ENCODE measurements around the gene CDK5R2.

Gene CDK5R2

GRCh38 chr2:219003267-219003634 is 43.8 kb downstream of the CDK5R2 start:
- no peak overlapping the region for H3K4me3 ChIP-seq (ENCODE audit: low read depth in 1 of 2, low read length in 2 of 2)
- peaks cover 4% of the 10 kb centered on the region; the same call in 1 of the 2 replicates for H3K4me1 ChIP-seq (ENCODE audit: insufficient read depth, low read length)
- H2AFZ ChIP-seq (ENCODE audit: low read depth, low read length) = no peak overlapping the region
- H3K4me2 ChIP-seq (ENCODE audit: insufficient read depth, low read length) = no peak overlapping the region
- no peaks in the 10 kb centered on the region for H3K36me3 ChIP-seq (ENCODE audit: insufficient read depth, low read length)
- TF ChIP-seq CTCF (IDR thresholded peaks at IDR 0.05; ENCODE audit: borderline replicate concordance, extremely low read depth, low read length, poor library complexity, severe bottlenecking) (peak; percentile 38), EZH2 (IDR thresholded peaks at IDR 0.05; ENCODE audit: borderline replicate concordance, low read depth, low read length, severe bottlenecking) (no peak)
- DNase-seq = no peak
- H3K9ac ChIP-seq (ENCODE audit: low read depth, low read length) = no peak overlapping the region
- ATAC-seq (ENCODE audit: insufficient read depth, low read depth) = no peak
- H3K9me3 ChIP-seq (ENCODE audit: insufficient read depth, low read length, severe bottlenecking) = no peaks in the 10 kb centered on the region
- no peaks in the 10 kb centered on the region for H3K79me2 ChIP-seq (ENCODE audit: insufficient read depth, low read length)
- H3K27me3 ChIP-seq (ENCODE audit: insufficient read depth, low read length, poor library complexity) = peaks cover 3% of the 10 kb centered on the region
- H4K20me1 ChIP-seq (ENCODE audit: insufficient read depth, low read length) = peaks cover 5% of the 10 kb centered on the region
- H3K27ac ChIP-seq (ENCODE audit: low read length) = no peak overlapping the region

- no peaks in the 10 kb centered on the region for H3K79me2 ChIP-seq (ENCODE audit: insufficient read depth, low read length)
- TF ChIP-seq EZH2 (IDR thresholded peaks at IDR 0.05; ENCODE audit: borderline replicate concordance, low read depth, low read length, severe bottlenecking) = no peak
- TF ChIP-seq CTCF (IDR thresholded peaks at IDR 0.05; ENCODE audit: borderline replicate concordance, extremely low read depth, low read length, poor library complexity, severe bottlenecking) = no peak
- DNase-seq (no peak), ATAC-seq (ENCODE audit: insufficient read depth, low read depth) (no peak)
- peaks cover 5% of the 10 kb centered on the region for H4K20me1 ChIP-seq (ENCODE audit: insufficient read depth, low read length)
- H3K4me1 ChIP-seq (ENCODE audit: insufficient read depth, low read length) = peaks cover 4% of the 10 kb centered on the region; the same call in 1 of the 2 replicates
- H3K27ac ChIP-seq (ENCODE audit: low read length) = no peak overlapping the region
- H3K9ac ChIP-seq (ENCODE audit: low read depth, low read length) = no peak overlapping the region
- no peak overlapping the region for H3K4me2 ChIP-seq (ENCODE audit: insufficient read depth, low read length)
- H3K9me3 ChIP-seq (ENCODE audit: insufficient read depth, low read length, severe bottlenecking) = no peaks in the 10 kb centered on the region
- no peak overlapping the region for H3K4me3 ChIP-seq (ENCODE audit: low read depth in 1 of 2, low read length in 2 of 2)
- H3K36me3 ChIP-seq (ENCODE audit: insufficient read depth, low read length) = no peaks in the 10 kb centered on the region
- no peak overlapping the region for H2AFZ ChIP-seq (ENCODE audit: low read depth, low read length)
- H3K27me3 ChIP-seq (ENCODE audit: insufficient read depth, low read length, poor library complexity) = peaks cover 3% of the 10 kb centered on the region
These were observed 44.5 kb downstream of the CDK5R2 start for GRCh38 chr2:219003979-219004378.

- Histone ChIP-seq H3K79me2 (ENCODE audit: insufficient read depth, low read length) (no peaks in the 10 kb centered on the region), H3K36me3 (ENCODE audit: insufficient read depth, low read length) (no peaks in the 10 kb centered on the region), H3K4me1 (ENCODE audit: insufficient read depth, low read length) (no peaks in the 10 kb centered on the region), H3K27ac (ENCODE audit: low read length) (no peak overlapping the region), H2AFZ (ENCODE audit: low read depth, low read length) (no peak overlapping the region), H3K27me3 (ENCODE audit: insufficient read depth, low read length, poor library complexity) (no peaks in the 10 kb centered on the region), H4K20me1 (ENCODE audit: insufficient read depth, low read length) (peaks cover 5% of the 10 kb centered on the region; the same call in 1 of the 2 replicates), H3K4me3 (ENCODE audit: low read depth in 1 of 2, low read length in 2 of 2) (no peak overlapping the region), H3K9ac (ENCODE audit: low read depth, low read length) (no peak overlapping the region), H3K4me2 (ENCODE audit: insufficient read depth, low read length) (no peak overlapping the region), H3K9me3 (ENCODE audit: insufficient read depth, low read length, severe bottlenecking) (no peaks in the 10 kb centered on the region)
- ATAC-seq (ENCODE audit: insufficient read depth, low read depth) (no peak), DNase-seq (no peak)
- TF ChIP-seq CTCF (IDR thresholded peaks at IDR 0.05; ENCODE audit: borderline replicate concordance, extremely low read depth, low read length, poor library complexity, severe bottlenecking) (no peak), EZH2 (IDR thresholded peaks at IDR 0.05; ENCODE audit: borderline replicate concordance, low read depth, low read length, severe bottlenecking) (no peak)
These were observed 49.8 kb downstream of the CDK5R2 start for GRCh38 chr2:219009294-219009693.
